Keratinocyte (primary cell): Measurements from ENCODE around the gene HERC4. TPM values are rescaled to one million over a fixed set of nuclear protein-coding genes. Genes with fewer than 3 reads are reported as not detected.

ENCODE experiments used
- DNase-seq: peaks from one replicate; pipeline ENCODE4 v3.0.0-alpha.2; 2011; ENCODE audit warnings: low read depth, missing footprints, low spot score
- FAIRE-seq: peaks from 2 replicates; lab custom pipeline; 2011; peaks lifted over from hg19 to GRCh38; lab: Jason Lieb, UNC
- H2AFZ ChIP-seq: 2 replicates; pipeline ENCODE4 v1.6.0; 2012; ENCODE audit warnings: low read length, control low read depth, inconsistent platforms; ENCODE audit not compliant: control insufficient read depth
- H3K27ac ChIP-seq: 2 replicates; pipeline ENCODE4 v1.5.1; 2011; ENCODE audit warnings: low read length; ENCODE audit not compliant: control insufficient read depth, insufficient read depth
- H3K27me3 ChIP-seq: 3 replicates; pipeline ENCODE4 v1.6.0; 2011; ENCODE audit warnings: low read length; ENCODE audit not compliant: control insufficient read depth, insufficient read depth; ENCODE audit errors: extremely low read depth
- H3K36me3 ChIP-seq, 2 experiments: 2 replicates in 1 of 2; 3 replicates in 1 of 2; pipeline ENCODE4 v1.5.1; 2011; ENCODE audit warnings: low read length in 2 of 2, mild to moderate bottlenecking in 1 of 2; ENCODE audit not compliant: control insufficient read depth in 2 of 2, insufficient read depth in 2 of 2; ENCODE audit errors: extremely low read depth in 1 of 2
- H3K4me1 ChIP-seq: 3 replicates; pipeline ENCODE4 v1.5.1; 2011; ENCODE audit warnings: low read length; ENCODE audit not compliant: control insufficient read depth, insufficient read depth; ENCODE audit errors: extremely low read depth
- H3K4me2 ChIP-seq: 3 replicates; pipeline ENCODE4 v1.6.0; 2011; ENCODE audit warnings: low read depth, low read length; ENCODE audit not compliant: control insufficient read depth, insufficient read depth; ENCODE audit errors: extremely low read depth
- H3K4me3 ChIP-seq, 3 experiments: fragments of 200-600 bp in 1 of 3; sonication (generic) in 1 of 3; 2 replicates in 2 of 3; 3 replicates in 1 of 3; pipeline ENCODE4 v1.5.1; 2011 to 2016; ENCODE audit warnings: low read length in 3 of 3, mild to moderate bottlenecking in 3 of 3, control low read depth in 2 of 3, inconsistent platforms in 1 of 3, low read depth in 1 of 3, mixed read lengths in 1 of 3, mixed run types in 1 of 3, moderate library complexity in 1 of 3; ENCODE audit not compliant: control insufficient read depth in 2 of 3, insufficient read depth in 2 of 3; ENCODE audit errors: extremely low read depth in 1 of 3
- H3K79me2 ChIP-seq: 2 replicates; pipeline ENCODE4 v1.6.0; 2012; ENCODE audit warnings: low read length; ENCODE audit not compliant: control insufficient read depth, insufficient read depth
- H3K9ac ChIP-seq: 3 replicates; pipeline ENCODE4 v1.6.0; 2011; ENCODE audit warnings: low read length; ENCODE audit not compliant: control insufficient read depth, insufficient read depth; ENCODE audit errors: extremely low read depth
- H3K9me1 ChIP-seq: 3 replicates; pipeline ENCODE4 v1.6.0; 2011; ENCODE audit warnings: low read length; ENCODE audit not compliant: control insufficient read depth, insufficient read depth; ENCODE audit errors: extremely low read depth
- H3K9me3 ChIP-seq: 2 replicates; pipeline ENCODE4 v1.5.1; 2012; ENCODE audit warnings: low read depth, low read length; ENCODE audit not compliant: control insufficient read depth
- H4K20me1 ChIP-seq: 3 replicates; pipeline ENCODE4 v1.6.0; 2011; ENCODE audit warnings: low read length; ENCODE audit not compliant: control insufficient read depth, insufficient read depth; ENCODE audit errors: extremely low read depth
- EZH2 ChIP-seq: IDR thresholded peaks from one replicate; pipeline ENCODE4 v1.6.1; 2012; ENCODE audit warnings: inconsistent platforms, mild to moderate bottlenecking, low read length, moderate library complexity
- dilution Hi-C: fragments of 300-500 bp; cut with MboI; formaldehyde crosslinking; loops from one replicate; pipeline ENCODE4 v1.7.0; 2020; ENCODE audit warnings: low sequenced_read_pairs; ENCODE audit not compliant: extremely low pct_ligation_motif_present
- polyA plus RNA-seq, 5 experiments: library from polyadenylated mRNA; depleted of rRNA in 3 of 5; stranded (reverse) in 3 of 5; stranded (forward) in 1 of 5; unstranded in 1 of 5; fragments of >200 nt; gene quantifications; 1 replicate in 1 of 5; 2 replicates in 3 of 5; 3 replicates in 1 of 5; pipeline versions ENCODE4 v1.2.1 to v1.2.3, GENCODE V29; 2011 to 2012; ENCODE audit warnings: missing spikeins in 2 of 5, low read depth in 1 of 5, low replicate concordance in 1 of 5
- TF ChIP-seq, protein P1 (sequence below), 3 experiments: IDR thresholded peaks in 1 of 3; conservative IDR thresholded peaks in 1 of 3; optimal IDR thresholded peaks in 1 of 3; 2 replicates in 2 of 3; 3 replicates in 1 of 3; pipeline versions ENCODE3 to v1.5.1; 2011; ENCODE audit warnings: low read length in 3 of 3, mild to moderate bottlenecking in 3 of 3, moderate library complexity in 2 of 3, control low read depth in 1 of 3, inconsistent platforms in 1 of 3; ENCODE audit not compliant: insufficient read depth in 2 of 3; ENCODE audit errors: extremely low read depth in 1 of 3

Gene HERC4
- polyA plus RNA-seq, 1 donor (not counting 4 experiments of a cell fraction or from before 2014, with no cell fraction given): 42.9 TPM

DNA sequence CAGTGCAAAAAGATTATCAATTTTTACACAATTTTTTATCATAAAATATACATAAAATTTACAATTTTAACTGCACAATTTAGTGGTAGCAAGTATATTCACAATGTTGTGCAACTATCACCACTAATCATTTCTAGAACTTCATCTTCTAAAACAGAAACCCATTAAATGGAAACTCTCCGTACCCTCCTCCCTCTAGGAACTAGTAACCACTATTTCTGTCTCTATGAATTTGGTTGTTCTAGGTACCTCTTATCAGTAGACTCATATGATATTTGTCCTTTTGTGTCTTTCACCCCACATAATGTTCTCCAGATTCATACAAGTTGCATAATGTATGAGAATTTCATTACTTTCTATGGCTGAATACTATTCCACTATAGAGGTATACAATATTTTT is 73.5 kb downstream of the HERC4 start:
- dilution Hi-C loops: no loop called here
- no peaks in the 10 kb centered on the region for H3K4me1 ChIP-seq
- peaks cover 7 to 12% of the 10 kb centered on the region in 2 experiments for H3K36me3 ChIP-seq
- DNase-seq (no peak), FAIRE-seq (no peak)
- no peak overlapping the region for H2AFZ ChIP-seq
- H3K79me2 ChIP-seq: no peaks in the 10 kb centered on the region
- no peak overlapping the region for H3K4me2 ChIP-seq
- no peak overlapping the region for H3K27ac ChIP-seq
- no peak overlapping the region for H3K9ac ChIP-seq
- TF ChIP-seq, protein P1, sequence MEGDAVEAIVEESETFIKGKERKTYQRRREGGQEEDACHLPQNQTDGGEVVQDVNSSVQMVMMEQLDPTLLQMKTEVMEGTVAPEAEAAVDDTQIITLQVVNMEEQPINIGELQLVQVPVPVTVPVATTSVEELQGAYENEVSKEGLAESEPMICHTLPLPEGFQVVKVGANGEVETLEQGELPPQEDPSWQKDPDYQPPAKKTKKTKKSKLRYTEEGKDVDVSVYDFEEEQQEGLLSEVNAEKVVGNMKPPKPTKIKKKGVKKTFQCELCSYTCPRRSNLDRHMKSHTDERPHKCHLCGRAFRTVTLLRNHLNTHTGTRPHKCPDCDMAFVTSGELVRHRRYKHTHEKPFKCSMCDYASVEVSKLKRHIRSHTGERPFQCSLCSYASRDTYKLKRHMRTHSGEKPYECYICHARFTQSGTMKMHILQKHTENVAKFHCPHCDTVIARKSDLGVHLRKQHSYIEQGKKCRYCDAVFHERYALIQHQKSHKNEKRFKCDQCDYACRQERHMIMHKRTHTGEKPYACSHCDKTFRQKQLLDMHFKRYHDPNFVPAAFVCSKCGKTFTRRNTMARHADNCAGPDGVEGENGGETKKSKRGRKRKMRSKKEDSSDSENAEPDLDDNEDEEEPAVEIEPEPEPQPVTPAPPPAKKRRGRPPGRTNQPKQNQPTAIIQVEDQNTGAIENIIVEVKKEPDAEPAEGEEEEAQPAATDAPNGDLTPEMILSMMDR (optimal IDR thresholded peaks at IDR 0.05 in 1 of 3, IDR thresholded peaks at IDR 0.05 in 1 of 3, conservative IDR thresholded peaks at IDR 0.05 in 1 of 3; ENCODE audit: extremely low read depth in 1 of 3, insufficient read depth in 2 of 3, low read length in 3 of 3): no peak
- no peak for TF ChIP-seq EZH2
- H3K4me3 ChIP-seq: no peak overlapping the region
- H3K9me1 ChIP-seq: no peaks in the 10 kb centered on the region
- no peaks in the 10 kb centered on the region for H3K27me3 ChIP-seq
- H3K9me3 ChIP-seq: no peaks in the 10 kb centered on the region
- no peaks in the 10 kb centered on the region for H4K20me1 ChIP-seq

DNA sequence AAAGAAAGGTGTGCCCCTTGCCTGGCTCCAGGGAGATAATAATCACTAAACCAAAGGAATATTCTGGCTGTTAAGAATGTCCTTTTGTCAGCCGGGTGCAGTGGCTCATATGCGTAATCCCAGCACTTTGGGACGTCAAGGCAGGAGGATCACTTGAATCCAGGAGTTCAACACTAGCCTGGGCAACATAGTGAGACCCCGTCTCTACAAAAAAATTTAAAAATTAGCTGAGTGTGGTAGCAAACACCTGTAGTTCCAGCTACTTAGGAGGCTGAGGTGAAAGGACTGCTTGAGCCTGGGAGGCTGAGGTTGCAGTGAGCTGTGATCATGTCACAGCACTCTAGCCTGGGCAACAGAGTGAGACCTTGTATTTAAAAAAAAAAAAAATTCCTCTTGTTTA is 74.1 kb downstream of the HERC4 start:
- dilution Hi-C loops: no loop called here
- Histone ChIP-seq H4K20me1 (no peaks in the 10 kb centered on the region), H3K4me1 (no peaks in the 10 kb centered on the region), H3K27me3 (no peaks in the 10 kb centered on the region), H3K4me2 (no peak overlapping the region), H3K9me3 (no peaks in the 10 kb centered on the region), H3K9me1 (no peaks in the 10 kb centered on the region), H3K36me3 (peaks cover 11 to 13% of the 10 kb centered on the region in 2 experiments), H3K4me3 (no peak overlapping the region), H3K9ac (no peak overlapping the region), H3K79me2 (no peaks in the 10 kb centered on the region), H2AFZ (no peak overlapping the region), H3K27ac (no peak overlapping the region)
- FAIRE-seq: no peak
- no peak for TF ChIP-seq EZH2
- TF ChIP-seq, protein P1 (optimal IDR thresholded peaks at IDR 0.05 in 1 of 3, IDR thresholded peaks at IDR 0.05 in 1 of 3, conservative IDR thresholded peaks at IDR 0.05 in 1 of 3; ENCODE audit: extremely low read depth in 1 of 3, insufficient read depth in 2 of 3, low read length in 3 of 3): no peak
- no peak for DNase-seq
